Neural cell (in vitro differentiated cells): Measurements from ENCODE around the gene TMC6.

Experiments used
- CTCF ChIP-seq: fragments of 450-650 bp; IDR thresholded peaks from 2 replicates; pipeline ENCODE4 v1.5.1; 2014; ENCODE audit warnings: antibody characterized with exemption, mild to moderate bottlenecking, moderate library complexity; ENCODE audit not compliant: poor library complexity, severe bottlenecking
- EP300 ChIP-seq: fragments of 450-650 bp; conservative IDR thresholded peaks from 2 replicates; pipeline ENCODE4 v1.6.1; 2014; ENCODE audit warnings: antibody characterized with exemption, mild to moderate bottlenecking, moderate library complexity; ENCODE audit not compliant: poor library complexity, severe bottlenecking
- MXI1 ChIP-seq: fragments of 450-650 bp; conservative IDR thresholded peaks from 2 replicates; pipeline ENCODE4 v1.6.1; 2014; ENCODE audit warnings: antibody characterized with exemption, mild to moderate bottlenecking; ENCODE audit not compliant: poor library complexity, severe bottlenecking
- POLR2AphosphoS5 ChIP-seq: IDR thresholded peaks from 2 replicates; pipeline ENCODE4 v1.6.1; 2012
- RAD21 ChIP-seq: fragments of 450-650 bp; conservative IDR thresholded peaks from 2 replicates; pipeline ENCODE4 v1.6.1; 2014; ENCODE audit warnings: antibody characterized with exemption, mild to moderate bottlenecking, moderate library complexity
- REST ChIP-seq: IDR thresholded peaks from 2 replicates; pipeline ENCODE4 v1.6.1; 2012; ENCODE audit warnings: borderline replicate concordance
- SMC3 ChIP-seq: fragments of 450-650 bp; conservative IDR thresholded peaks from 2 replicates; pipeline ENCODE4 v1.6.1; 2014; ENCODE audit warnings: antibody characterized with exemption, mild to moderate bottlenecking, moderate library complexity; ENCODE audit not compliant: poor library complexity
- TAF1 ChIP-seq: IDR thresholded peaks from 2 replicates; pipeline ENCODE4 v1.6.1; 2012; ENCODE audit warnings: low read depth

GRCh38 chr17:78105551-78105950 is 23.0 kb downstream of the TMC6 start:
- no peak for TF ChIP-seq EP300
- TF ChIP-seq CTCF = no peak
- TF ChIP-seq RAD21 = no peak
- no peak for TF ChIP-seq POLR2AphosphoS5
- TF ChIP-seq REST = no peak
- no peak for TF ChIP-seq TAF1
- no peak for TF ChIP-seq SMC3
- TF ChIP-seq MXI1 = no peak
